GM10266 (cell line): ENCODE data around the gene CDRT15.
A peak's percentile ranks its signal among the peaks of the same experiment; 100 is the strongest.

Experiments
- DNase-seq: peaks from one replicate; pipeline ENCODE4 v3.0.0; 2012; ENCODE audit errors: extremely low spot score
- CTCF ChIP-seq: IDR thresholded peaks from 2 replicates; pipeline ENCODE4 v1.5.1; 2012; ENCODE audit warnings: mild to moderate bottlenecking, low read depth; ENCODE audit not compliant: control insufficient read depth, insufficient read depth; ENCODE audit errors: missing control alignments

CDRT15 gene

GRCh38 chr17:14222611-14223010 lies 14.1 kb downstream of the CDRT15 start:
- no peak for TF ChIP-seq CTCF
- no peak for DNase-seq

- no peak for TF ChIP-seq CTCF
- DNase-seq: no peak
These were observed 22.4 kb downstream of the CDRT15 start for GRCh38 chr17:14214271-14214670.

GRCh38 chr17:14212401-14212800 lies 24.3 kb downstream of the CDRT15 start:
- TF ChIP-seq CTCF: no peak
- DNase-seq: no peak

- DNase-seq: no peak
- peak; percentile 52 for TF ChIP-seq CTCF
These were observed 24.9 kb downstream of the CDRT15 start for GRCh38 chr17:14211801-14212200.

- no peak for TF ChIP-seq CTCF
- no peak for DNase-seq
These were observed 25.4 kb downstream of the CDRT15 start for GRCh38 chr17:14211246-14211645.

GRCh38 chr17:14209215-14209614 lies 27.4 kb downstream of the CDRT15 start:
- DNase-seq: no peak
- TF ChIP-seq CTCF: no peak

GRCh38 chr17:14207791-14208190 lies 28.9 kb downstream of the CDRT15 start:
- TF ChIP-seq CTCF: no peak
- DNase-seq: no peak

GRCh38 chr17:14206891-14207290 lies 29.8 kb downstream of the CDRT15 start:
- TF ChIP-seq CTCF: no peak
- no peak for DNase-seq
